Measurements from ENCODE around the gene AARSD1.
"Not testable (repeated sequence)": the region's sequence is repeated elsewhere in the genome, so short reads cannot be mapped to it uniquely, and the experiment has no call there.

The AARSD1 gene

GRCh38 chr17:42980766-42981397 is 16.6 kb upstream of the AARSD1 start:
- DNase-seq (ENCODE audit: low read depth), result peak; percentile 55

DNA sequence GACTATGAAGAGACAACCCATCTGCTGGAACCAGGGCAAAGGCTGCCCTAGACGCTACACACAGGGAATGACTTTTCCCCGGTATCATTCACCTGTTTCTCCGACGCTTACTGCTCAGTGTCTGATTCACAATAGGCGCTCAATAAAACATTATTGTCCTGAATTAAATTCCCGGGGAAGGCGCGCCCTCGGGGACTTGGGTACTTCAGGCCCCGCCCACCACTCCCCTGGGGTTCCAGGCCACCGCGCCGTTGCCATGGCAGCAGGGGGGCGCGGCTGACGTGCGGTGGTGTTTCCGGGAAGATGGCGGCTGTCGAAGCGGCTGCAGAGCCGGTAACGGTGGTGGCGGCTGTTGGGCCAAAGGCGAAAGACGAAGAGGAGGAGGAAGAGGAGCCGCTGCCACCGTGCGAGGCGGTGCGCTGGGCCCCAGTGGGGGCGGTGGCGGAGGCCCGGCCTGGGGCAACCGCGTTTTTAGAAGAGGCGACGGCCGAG is 16.1 kb upstream of the AARSD1 start, which contains the start of gene RUNDC1:
Gene RUNDC1 (plus strand): TSS at position 292 of the 492 bp plus-strand sequence. CDS start 12 bp downstream, at position 304.
- DNase-seq (ENCODE audit: low read depth), result peak; percentile 67

GRCh38 chr17:42979511-42980273 is 15.4 kb upstream of the AARSD1 start, which contains the start of gene PTGES3L:
Gene PTGES3L (minus strand): TSS chr17:42980080. CDS start chr17:42980053, 27 bp downstream.
- DNase-seq (ENCODE audit: low read depth), result peak; percentile 36

- not testable (repeated sequence) for DNase-seq (ENCODE audit: low read depth)
Observed at GRCh38 chr17:42975701-42976100, 11.4 kb upstream of the AARSD1 start.

DNA sequence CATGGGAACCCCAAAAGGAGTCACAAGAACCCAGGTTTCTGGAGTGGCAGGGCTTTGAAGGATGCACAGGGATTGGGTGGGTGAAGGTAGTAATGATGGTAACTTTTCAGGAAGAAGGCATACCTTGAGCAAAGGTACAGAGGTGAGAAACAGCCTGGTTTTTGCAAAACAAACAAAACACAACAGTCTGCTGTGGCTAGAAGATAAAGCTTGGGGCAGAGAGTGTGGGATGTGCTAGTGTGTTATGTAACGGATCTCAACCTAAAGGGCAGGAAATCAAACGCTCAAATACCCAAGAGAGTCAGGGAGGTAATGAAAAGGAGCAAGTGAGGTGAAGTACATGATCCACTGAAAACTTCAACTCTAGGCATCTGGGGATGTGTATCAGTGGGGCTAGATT is 11.0 kb upstream of the AARSD1 start:
- no peak for DNase-seq (ENCODE audit: low read depth)

DNA sequence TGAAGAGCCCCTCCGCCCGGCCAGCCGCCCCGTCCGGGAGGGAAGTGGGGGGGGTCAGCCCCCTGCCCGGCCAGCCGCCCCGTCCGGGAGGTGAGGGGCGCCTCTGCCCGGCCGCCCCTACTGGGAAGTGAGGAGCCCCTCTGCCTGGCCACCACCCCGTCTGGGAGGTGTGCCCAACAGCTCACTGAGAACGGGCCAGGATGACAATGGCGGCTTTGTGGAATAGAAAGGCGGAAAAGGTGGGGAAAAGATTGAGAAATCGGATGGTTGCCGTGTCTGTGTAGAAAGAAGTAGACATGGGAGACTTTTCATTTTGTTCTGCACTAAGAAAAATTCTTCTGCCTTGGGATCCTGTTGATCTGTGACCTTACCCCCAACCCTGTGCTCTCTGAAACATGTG is 9.1 kb upstream of the AARSD1 start:
- not testable (repeated sequence) for DNase-seq (ENCODE audit: low read depth)

DNA sequence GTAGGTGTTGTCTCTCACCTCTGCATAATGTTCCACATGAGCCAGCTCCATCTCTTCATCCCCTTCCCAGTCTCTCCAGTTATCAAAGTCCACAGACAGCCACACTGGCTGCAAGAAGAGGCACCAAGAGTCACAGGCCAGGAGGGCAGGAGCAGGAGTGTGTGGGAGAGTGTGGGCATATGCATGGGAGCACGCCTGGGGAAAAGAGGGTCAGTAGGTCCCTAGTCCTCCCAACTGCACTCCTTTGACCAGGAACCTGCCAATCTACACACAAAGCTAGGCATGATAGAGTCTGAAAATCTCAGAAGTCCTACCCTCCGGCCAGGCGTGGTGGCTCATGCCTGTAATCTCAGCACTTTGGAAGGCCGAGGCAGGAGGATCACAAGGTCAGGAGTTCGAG is 7.3 kb upstream of the AARSD1 start:
- no peak for DNase-seq (ENCODE audit: low read depth)

- DNase-seq (ENCODE audit: low read depth), result peak; percentile 85
Observed at GRCh38 chr17:42969001-42969581, 4.8 kb upstream of the AARSD1 start.

DNA sequence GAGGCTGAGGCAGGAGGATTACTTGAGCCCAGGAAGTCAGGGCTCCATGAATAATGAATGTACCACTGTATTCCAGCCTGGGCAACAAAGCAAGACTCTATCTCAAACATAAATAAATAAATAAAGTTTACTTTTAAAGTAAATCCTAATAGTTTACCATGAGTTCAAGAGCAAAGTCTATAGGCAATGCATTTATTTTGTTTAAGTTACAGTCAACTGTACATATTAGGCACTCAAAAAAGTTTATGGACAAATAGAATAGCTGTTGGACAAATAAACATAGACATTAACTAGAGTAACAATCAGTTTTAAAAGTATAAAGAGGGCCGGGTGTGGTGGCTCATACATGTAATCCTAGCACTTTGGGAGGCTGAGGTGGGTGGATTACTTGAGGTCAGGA is 3.7 kb upstream of the AARSD1 start:
- DNase-seq (ENCODE audit: low read depth), result no peak

- no peak for DNase-seq (ENCODE audit: low read depth)
Observed at GRCh38 chr17:42953669-42954068, 10.6 kb downstream of the AARSD1 start.

DNA sequence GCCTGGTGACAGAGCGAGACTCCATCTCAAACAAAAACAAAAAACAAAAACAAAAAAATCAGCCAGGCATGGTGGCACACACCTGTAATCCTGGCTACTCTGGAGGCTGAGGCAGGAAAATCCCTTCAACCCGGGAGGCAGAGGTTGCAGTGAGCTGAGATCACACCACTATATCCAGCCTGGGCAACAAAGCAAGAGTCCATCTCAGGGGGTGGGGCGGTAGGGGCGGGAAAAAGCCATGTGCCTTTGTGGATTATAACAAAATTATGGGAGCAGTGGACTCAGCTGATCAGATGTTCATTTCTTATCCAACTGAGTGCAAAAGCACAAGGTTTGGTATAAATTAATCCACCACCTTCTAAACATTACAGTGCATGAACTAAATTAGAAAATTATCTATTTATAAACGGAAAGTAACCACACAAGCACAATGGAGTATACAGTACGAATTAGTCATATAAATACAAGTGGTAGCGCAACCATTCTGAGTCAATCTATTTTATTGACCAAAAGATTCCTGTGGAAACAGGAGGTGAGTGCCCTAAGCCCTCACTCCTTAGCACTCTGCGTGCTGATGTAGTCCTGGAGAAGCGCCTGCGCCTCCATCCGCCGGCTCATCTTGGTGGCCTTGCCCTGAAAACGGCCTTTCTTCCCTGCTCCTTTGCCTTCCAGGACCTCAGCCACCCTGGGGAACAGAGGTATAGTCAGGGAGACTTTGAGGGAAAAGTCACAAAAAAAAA is 14.0 kb downstream of the AARSD1 start:
- DNase-seq (ENCODE audit: low read depth), result no peak

DNA sequence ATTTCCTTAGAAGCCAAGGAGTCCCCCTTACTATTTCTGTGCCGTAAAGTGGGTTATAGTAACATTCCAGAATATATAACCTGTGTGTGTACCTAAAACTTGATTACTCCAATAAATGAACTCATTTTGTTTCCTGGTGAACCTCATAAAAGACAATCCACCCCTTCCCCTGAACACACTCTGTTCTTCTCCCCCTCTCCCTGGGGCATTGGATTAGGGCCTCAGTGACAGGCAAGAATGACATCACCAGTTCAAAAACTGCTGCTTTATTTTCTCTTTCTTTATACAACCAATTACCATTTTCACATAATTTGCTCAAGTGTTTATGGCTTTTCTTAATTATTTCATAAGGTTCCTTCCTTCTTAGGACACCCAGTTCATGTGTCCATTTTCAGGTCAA is 17.4 kb downstream of the AARSD1 start:
- DNase-seq (ENCODE audit: low read depth), result no peak

- peak; percentile 27 for DNase-seq (ENCODE audit: low read depth)
Observed at GRCh38 chr17:42944211-42944610, 20.0 kb downstream of the AARSD1 start.

- DNase-seq (ENCODE audit: low read depth), result peak; percentile 55
Observed at GRCh38 chr17:42937712-42938596, 26.3 kb downstream of the AARSD1 start.

- DNase-seq (ENCODE audit: low read depth), result no peak
Observed at GRCh38 chr17:42929497-42929844, 34.8 kb downstream of the AARSD1 start.

- peak; percentile 85 for DNase-seq (ENCODE audit: low read depth)
Observed at GRCh38 chr17:42928714-42929496, 35.3 kb downstream of the AARSD1 start.

- DNase-seq (ENCODE audit: low read depth), result no peak
Observed at GRCh38 chr17:42924891-42925290, 39.4 kb downstream of the AARSD1 start.

GRCh38 chr17:42923472-42923871 is 40.8 kb downstream of the AARSD1 start:
- DNase-seq (ENCODE audit: low read depth), result not testable (repeated sequence)

DNA sequence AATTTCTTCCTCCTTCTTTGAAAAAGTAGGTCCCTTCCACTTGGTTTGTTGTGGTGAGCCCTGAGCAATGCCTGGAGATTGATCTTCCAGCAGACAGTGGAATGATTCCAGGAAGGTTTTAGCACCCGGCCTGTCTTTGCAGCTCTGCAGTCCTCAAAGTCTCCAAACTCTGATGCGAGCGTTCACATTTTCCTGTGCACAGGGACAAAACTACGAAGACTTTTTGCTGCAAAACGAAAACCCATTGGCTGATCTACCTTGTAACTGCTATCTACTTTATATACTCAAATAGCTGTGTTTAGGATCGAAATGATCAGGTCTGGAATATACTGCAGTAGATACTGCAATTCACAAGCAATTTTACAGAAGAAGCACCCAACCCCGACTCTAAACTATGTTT is 42.0 kb downstream of the AARSD1 start:
- no peak for DNase-seq (ENCODE audit: low read depth)

GRCh38 chr17:42920922-42921321 is 43.3 kb downstream of the AARSD1 start:
- no peak for DNase-seq (ENCODE audit: low read depth)
